GM03348 (cell line): ENCODE data around the gene KANK2.
"Not testable (repeated sequence)": the region's sequence is repeated elsewhere in the genome, so short reads cannot be mapped to it uniquely, and the experiment has no call there.

Experiments
- DNase-seq: peaks from one replicate; pipeline ENCODE4 v3.0.0; 2012; ENCODE audit warnings: low spot score

The KANK2 gene

GRCh38 chr19:11196406-11197287, 698 bp downstream of the KANK2 start:
- DNase-seq, result peak; percentile 91

GRCh38 chr19:11195681-11196080, 1.7 kb downstream of the KANK2 start:
- no peak for DNase-seq

- DNase-seq, result peak; percentile 45
These were observed 2.4 kb downstream of the KANK2 start for GRCh38 chr19:11194656-11195558.

- no peak for DNase-seq
These were observed 3.2 kb downstream of the KANK2 start for GRCh38 chr19:11194173-11194572.

GRCh38 chr19:11192957-11193939, 4.1 kb downstream of the KANK2 start:
- DNase-seq, result no peak

GRCh38 chr19:11191934-11192333, 5.4 kb downstream of the KANK2 start:
- DNase-seq, result no peak

GRCh38 chr19:11191273-11191755, 6.0 kb downstream of the KANK2 start:
- DNase-seq, result peak; percentile 90

- no peak for DNase-seq
These were observed 6.8 kb downstream of the KANK2 start for GRCh38 chr19:11190501-11190900.

GRCh38 chr19:11187441-11187840, 9.9 kb downstream of the KANK2 start:
- DNase-seq, result no peak

GRCh38 chr19:11182994-11183393, 14.4 kb downstream of the KANK2 start:
- DNase-seq, result no peak

- DNase-seq, result no peak
These were observed 15.9 kb downstream of the KANK2 start for GRCh38 chr19:11181488-11181887.

- not testable (repeated sequence) for DNase-seq
These were observed 16.4 kb downstream of the KANK2 start for GRCh38 chr19:11180975-11181374.

GRCh38 chr19:11180346-11180745, 17.0 kb downstream of the KANK2 start:
- peak; percentile 51 for DNase-seq

GRCh38 chr19:11179716-11180297, 17.5 kb downstream of the KANK2 start:
- DNase-seq, result no peak

- DNase-seq, result not testable (repeated sequence)
These were observed 18.2 kb downstream of the KANK2 start for GRCh38 chr19:11179145-11179465.

- no peak for DNase-seq
These were observed 19.8 kb downstream of the KANK2 start for GRCh38 chr19:11177592-11177991.

- DNase-seq, result no peak
These were observed 20.7 kb downstream of the KANK2 start for GRCh38 chr19:11176466-11177193.

GRCh38 chr19:11175920-11176319, 21.4 kb downstream of the KANK2 start:
- DNase-seq, result no peak

- no peak for DNase-seq
These were observed 23.0 kb downstream of the KANK2 start for GRCh38 chr19:11174336-11174735.

GRCh38 chr19:11173516-11174155, 23.7 kb downstream of the KANK2 start:
- no peak for DNase-seq
